ENCODE data around the gene GALNT1.
"Not testable (repeated sequence)": the region's sequence is repeated elsewhere in the genome, so short reads cannot be mapped to it uniquely, and the experiment has no call there.

The GALNT1 gene

DNA sequence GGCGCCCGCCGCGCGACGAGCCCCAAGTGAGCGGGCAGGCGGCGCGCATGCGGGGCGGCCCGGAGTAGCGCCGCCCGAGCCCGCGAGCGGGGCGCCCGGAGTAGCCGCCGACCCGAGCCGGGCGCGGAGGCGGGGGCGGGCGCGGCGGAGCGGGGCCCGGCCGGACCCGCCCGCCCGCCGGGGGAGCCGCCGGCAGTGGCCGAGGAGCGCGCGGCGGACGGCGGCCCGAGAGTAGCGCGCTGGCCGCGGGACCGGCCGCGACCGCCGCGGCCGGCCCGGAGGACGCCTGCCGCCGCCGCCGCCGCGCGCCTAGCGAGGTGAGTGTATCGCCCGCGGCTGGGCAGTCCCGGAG is at the start of gene GALNT1:
TSS of gene GALNT1 (plus strand) at position 195 of the 352 bp plus-strand sequence. CDS start 72,923 bp downstream, outside the sequence.
- no peak for DNase-seq

DNA sequence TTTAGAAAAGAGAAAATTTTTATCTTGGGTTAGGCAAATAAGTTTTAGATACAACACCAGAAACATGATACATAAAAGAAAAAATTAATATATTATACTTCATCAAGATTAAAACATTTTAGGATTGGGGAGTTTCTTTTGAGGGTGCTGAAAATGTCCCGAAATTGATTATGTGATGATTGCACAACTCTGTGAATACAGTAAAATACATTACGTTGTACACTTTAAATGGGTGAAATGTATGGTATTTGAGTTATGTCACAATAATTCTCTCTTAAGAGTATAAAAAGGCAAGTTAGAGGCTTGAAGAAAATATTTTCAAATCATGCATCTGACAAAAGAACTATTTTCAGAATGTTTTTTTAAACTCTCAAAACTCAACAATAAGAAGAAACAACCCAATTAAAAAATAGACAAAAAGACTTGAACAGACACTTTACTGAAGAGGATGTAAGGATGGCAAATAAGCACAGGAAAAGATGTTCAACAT is 47.6 kb upstream of the GALNT1 start:
- DNase-seq, result no peak

DNA sequence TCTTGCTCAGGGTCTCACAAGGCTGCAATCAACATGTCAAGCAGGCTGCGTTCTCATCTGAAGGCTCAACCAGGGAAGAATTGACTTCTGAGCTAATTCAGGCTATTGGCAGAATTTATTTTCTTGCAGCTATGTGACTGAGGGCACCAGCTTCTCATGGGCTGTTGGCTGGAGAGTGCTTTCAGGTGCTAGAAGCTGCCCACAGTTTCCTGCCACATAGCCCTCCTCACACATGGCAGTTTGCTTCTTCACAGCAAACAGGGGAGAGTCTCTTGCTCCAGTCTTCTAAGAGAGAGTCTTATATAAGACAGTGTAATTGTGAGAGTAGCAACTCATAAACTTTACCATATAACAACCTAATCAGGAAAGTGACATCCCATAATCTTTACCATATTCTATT is 46.2 kb upstream of the GALNT1 start:
- no peak for DNase-seq

- DNase-seq, result no peak
Measured at GRCh38 chr18:35542356-35542755, 39.2 kb upstream of the GALNT1 start.

DNA sequence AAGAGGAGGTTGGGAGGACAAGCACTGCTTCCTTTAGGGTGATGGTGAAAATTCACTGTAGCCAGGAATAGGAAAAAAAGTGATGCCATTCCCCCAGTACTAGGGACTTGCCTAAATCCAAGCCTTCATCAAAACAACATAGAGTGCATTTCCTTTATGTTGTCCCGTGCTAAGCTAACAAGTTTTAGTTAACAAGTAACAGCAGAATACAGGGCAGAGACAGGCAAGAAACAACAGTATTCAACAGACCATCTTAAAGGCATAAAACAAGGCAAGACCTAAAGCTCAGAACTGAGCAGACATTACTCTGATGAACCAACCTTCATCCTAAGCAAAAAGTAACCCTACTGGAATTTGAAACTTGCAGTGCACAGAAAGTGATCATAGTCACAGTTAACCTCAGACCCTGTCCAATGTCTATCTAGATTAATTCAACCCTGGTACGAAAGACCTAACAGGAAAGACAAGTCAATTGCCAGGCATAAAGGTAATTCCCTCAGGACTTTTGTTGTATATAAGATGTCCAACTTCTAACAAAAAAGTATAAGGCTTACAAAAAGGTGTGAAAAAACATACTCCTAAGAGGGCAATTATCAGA is 34.4 kb upstream of the GALNT1 start:
- DNase-seq, result no peak

GRCh38 chr18:35549564-35549963 is 32.0 kb upstream of the GALNT1 start:
- no peak for DNase-seq

GRCh38 chr18:35553300-35553699 is 28.2 kb upstream of the GALNT1 start:
- DNase-seq, result no peak

- DNase-seq, result not testable (repeated sequence)
Measured at GRCh38 chr18:35555538-35555937, 26.0 kb upstream of the GALNT1 start.

GRCh38 chr18:35559867-35560266 is 21.7 kb upstream of the GALNT1 start:
- no peak for DNase-seq

GRCh38 chr18:35564795-35565453 is 16.6 kb upstream of the GALNT1 start:
- no peak for DNase-seq

DNA sequence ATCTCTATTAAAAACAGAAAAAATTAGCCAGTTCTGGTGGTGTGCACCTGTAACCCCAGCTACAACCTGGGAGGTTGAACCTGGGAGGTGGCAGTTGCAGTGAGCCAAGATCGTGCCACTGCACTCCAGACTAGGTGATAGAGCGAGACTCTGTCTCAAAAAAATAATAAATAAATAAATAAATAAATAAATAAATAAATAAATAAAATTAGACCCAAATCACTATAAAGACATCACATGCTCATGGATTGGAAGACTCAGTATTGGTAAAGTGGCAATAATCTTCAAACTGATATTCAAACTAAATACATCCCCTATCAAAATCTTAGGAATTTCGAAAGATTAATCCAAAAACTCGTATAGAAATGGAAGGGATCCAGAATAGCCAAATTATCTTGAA is 15.5 kb upstream of the GALNT1 start:
- DNase-seq, result no peak

- DNase-seq, result no peak
Measured at GRCh38 chr18:35570182-35570581, 11.4 kb upstream of the GALNT1 start.

DNA sequence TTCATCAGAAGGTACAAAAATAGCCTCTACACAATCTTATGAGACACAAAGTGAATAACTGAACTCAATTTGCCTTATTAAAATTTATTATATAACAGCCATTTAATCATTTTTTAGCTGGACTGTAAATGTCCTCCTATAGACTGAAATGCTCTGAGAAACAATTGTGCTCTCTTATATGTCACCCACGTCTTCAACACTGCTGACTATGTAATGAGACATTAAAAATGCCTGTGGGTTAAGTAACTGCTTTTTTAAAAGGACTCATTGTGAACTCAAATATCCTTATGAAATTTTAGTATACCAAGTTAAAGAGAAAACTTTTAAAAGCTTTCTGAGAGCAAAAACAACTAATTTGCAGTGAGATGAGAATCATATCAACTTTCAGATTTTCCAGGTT is 10.4 kb upstream of the GALNT1 start:
- no peak for DNase-seq

DNA sequence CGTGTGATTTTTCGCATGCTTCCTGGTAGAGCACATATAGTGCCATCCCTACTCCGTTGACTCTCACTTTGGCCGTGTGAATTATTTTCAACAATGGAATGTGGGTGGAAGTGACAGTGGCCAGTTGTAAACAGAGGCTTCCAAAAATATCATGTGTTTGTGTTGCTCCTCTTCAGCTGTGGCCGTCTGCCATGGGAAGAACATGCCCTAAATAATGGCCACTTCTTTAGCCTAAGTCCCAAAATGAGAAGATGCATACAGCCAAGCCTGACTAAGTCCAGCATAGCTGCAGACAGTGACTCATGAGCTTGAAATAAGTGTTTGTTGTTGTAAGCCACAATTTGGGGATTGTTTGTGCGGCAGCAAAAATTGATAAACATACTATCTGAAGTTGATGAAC is 8.9 kb upstream of the GALNT1 start:
- DNase-seq, result no peak

- peak; percentile 11 for DNase-seq
Measured at GRCh38 chr18:35573531-35573930, 8.0 kb upstream of the GALNT1 start.

DNA sequence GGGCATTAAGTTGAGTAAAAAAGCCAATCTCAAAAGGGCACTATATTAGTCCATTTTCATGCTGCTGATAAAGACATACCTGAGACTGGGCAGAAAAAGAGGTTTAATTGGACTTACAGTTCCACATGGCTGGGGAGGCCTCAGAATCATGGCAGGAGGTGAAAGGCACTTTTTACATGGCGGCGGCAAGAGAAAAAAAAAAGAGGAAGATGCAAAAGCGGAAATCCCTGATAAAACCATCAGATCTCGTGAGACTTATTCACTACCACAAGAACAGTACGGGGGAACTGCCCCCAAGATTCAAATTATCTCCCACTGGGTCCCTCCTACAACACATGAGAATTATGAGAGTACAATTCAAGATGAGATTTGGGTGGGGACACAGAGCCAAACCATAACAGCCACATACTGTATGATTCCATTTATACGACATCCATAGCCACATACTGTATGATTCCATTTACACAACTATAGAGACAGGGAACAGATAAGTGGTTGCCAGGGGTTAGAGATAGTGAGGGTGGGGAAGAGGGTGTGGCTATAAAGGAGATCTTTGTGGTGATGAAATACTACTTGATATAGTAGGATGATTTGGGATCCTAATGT is 5.2 kb upstream of the GALNT1 start:
- not testable (repeated sequence) for DNase-seq

DNA sequence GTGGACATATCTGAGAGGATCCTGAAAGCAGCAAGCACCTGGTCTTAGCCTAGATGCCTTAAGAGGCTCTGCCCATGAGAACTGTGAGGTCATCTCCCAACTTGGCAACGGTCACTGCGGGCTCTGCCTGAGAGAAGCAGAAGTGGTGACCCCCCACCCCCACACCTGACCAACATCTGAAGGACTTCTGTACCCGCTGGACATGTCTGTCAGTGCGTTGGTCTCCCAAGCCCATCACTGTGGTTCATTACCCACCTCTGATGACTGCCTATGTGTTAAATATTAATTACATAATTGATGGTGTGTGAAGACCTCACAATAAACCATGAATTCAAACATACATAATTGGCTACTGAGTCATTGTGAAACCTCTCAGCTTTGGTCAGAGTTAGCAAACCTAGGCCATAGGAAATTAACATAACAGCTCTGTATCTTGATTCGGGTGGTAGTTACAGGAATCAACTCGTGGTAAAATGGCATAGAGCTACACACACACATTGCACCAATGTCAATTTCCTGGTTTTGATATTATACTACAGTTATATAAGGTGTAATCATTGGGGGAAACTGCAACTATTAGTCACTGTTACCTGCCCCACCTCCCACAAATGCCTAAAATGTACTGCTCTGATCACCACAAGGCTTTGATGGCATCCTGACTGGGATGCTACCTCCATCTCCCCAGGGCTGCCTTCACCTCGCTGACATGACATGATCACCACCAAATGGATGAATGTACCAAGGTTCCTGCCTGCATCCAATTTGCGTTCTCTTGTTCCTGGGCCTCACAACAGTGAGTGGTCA is 4.3 kb upstream of the GALNT1 start:
- DNase-seq, result no peak

GRCh38 chr18:35578481-35578880 is 3.1 kb upstream of the GALNT1 start:
- DNase-seq, result no peak

DNA sequence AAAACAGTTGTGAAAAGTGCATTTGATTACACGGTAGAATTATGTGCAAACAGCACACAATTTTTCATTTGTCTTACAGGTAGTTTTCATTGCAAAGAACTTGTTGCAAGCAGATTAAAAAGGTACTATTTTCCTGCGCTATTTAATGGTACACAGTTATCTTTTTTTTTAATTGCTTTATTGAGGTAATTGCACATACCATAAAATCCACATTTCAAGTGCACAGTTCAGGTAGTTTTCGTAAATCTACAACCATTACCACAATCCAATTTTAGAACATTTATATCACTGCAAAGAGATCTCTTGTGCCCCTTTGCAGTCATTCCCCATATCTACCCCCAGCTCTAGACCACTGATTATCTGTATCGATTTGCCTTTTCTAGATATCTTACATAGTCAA is 2.6 kb upstream of the GALNT1 start:
- DNase-seq, result no peak

GRCh38 chr18:35580701-35581539 is 620 bp upstream of the GALNT1 start:
- peak; percentile 67 for DNase-seq

DNA sequence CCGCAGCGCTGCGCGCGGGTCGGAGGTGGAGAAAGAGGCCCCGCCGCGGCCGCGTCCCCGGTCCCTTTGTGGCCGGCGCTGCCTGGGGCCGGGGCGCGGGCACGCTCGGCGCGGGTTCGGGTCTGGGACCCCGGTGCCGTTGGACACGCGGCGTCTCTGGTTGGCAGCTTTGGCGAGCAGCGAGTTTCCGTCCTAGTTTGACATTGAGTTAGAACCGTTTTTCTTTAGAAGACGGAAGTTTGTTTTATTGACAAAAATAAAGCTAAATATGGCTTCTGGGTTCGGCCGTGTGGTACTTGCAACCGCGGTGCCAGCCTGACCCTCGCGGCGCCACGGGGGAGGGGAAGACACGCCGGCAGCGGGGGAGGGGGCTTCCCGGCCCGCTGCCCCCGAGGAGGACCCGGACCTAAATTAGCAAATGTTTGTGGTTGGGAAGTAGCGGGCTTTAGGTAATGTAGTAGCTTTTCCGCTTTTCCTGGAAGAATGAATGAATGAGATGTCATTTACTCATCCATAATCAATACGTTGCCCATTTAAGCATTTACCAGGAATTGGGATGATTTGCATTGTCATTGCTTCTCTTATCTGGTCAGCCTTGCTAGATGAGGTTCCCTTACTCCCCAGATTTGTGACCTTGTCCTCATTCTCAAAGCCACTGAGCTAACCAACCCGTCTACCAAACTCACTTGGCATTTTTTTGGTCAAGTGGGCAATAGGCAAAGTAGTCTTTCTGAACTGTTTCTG is 530 bp downstream of the GALNT1 start:
- DNase-seq, result peak; percentile 27
